ENCODE measurements around the gene CCL20. TPM values are rescaled to one million over a fixed set of nuclear protein-coding genes. Genes with fewer than 3 reads are reported as not detected.
A peak's percentile ranks its signal among the peaks of the same experiment; 100 is the strongest.

CCL20 gene
- total RNA-seq, 1 experiment from 2014 or later, result not detected

GRCh38 chr2:227802882-227803281 is 10.8 kb upstream of the CCL20 start:
- no peak for DNase-seq (ENCODE audit: low read depth)

DNA sequence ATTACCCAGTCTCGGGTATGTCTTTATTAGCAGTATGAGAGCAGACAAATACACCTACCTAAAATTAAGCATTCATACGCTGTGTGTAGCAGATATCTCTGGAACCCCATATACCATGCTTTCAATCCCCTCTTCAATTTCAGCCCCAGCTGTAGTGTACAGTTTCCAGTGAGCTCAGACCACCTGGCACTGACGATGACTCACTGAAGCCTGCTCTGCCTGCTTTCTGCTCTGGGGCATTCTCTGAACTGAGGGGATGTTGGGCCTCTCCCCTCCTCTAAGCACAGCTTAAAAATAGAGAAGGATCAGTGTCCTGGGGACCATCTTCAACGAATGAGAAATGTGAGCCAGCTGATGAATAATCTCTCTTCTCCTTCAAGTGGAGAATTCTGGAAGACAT is 8.7 kb upstream of the CCL20 start:
- peak; percentile 29 for DNase-seq (ENCODE audit: low read depth)

DNA sequence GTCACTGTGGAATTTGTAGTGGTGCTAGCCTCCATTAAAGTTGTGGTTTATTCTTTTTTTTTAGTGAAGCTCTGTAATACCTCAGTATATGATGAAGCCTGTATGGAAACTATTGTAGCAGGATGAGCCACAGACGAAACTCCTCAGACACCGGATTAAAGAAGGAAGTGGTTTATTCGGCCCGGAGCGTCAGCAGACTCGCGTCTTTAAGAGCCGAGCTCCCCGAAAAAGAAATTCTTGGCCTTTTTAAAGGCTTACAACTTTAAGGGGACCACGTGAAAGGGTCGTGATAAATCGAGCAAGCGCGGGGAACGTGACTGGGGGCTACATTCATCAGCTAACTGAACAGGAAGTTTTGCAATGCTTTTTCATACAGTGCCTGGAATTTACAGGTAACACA is 8.1 kb upstream of the CCL20 start:
- DNase-seq (ENCODE audit: low read depth), result no peak

DNA sequence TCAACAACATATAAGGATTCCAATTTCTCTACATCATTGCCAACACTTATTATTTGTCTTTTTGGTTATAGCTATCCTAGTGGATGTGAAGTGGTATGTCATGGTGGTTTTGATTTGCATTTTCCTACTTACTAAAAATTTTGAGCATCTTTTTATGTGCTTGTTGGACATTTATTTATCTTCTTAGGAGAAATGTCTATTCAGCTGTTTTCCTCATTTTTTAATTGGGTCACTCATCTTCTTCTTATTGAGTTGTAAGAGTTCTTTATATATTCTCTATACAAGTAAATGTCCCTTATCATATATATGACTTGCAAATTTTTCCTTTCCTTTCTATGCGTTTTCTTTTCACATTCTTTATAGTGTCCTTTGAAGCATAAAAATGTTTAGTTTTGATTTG is 4.7 kb upstream of the CCL20 start:
- no peak for DNase-seq (ENCODE audit: low read depth)

DNA sequence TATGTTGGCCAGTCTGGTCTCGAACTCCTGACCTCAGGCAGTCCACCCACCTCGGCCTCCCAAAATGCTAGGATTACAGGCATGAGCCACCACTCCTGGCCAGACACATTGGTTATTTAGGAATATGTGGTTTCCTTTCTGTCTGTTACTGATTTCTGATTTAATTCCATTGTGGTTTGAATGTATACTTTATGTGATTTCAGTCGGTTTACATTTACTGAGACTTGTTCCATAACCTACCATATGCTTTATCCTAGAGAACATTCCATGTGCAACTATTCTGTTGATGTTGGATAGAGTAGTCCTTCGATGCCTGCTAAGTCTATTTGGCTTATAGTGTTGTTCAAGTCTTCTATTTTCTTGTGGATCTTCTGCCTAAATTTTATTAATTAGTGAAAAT is 1.6 kb upstream of the CCL20 start:
- DNase-seq (ENCODE audit: low read depth), result no peak

DNA sequence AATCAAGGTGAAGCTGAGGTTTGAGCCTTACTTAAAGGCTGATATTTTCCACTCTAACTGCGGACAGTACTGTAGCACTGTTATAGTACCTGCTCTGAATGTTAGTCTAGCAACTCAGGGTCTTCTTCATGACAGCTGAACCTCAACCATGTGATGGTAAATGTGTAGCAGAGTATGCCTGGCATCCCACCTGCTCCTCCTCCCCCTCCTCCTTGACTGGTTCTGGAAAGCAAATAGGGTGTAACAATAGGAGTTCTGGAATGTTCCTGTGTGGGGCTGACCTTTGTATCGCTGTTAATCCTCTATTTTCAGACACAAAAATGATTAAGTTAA is 447 bp upstream of the CCL20 start:
- DNase-seq (ENCODE audit: low read depth), result no peak

GRCh38 chr2:227815066-227815465 is 1.4 kb downstream of the CCL20 start:
- no peak for DNase-seq (ENCODE audit: low read depth)

- no peak for DNase-seq (ENCODE audit: low read depth)
Measured at GRCh38 chr2:227816507-227817294, 3.1 kb downstream of the CCL20 start.

- DNase-seq (ENCODE audit: low read depth), result no peak
Measured at GRCh38 chr2:227817336-227817735, 3.7 kb downstream of the CCL20 start.

DNA sequence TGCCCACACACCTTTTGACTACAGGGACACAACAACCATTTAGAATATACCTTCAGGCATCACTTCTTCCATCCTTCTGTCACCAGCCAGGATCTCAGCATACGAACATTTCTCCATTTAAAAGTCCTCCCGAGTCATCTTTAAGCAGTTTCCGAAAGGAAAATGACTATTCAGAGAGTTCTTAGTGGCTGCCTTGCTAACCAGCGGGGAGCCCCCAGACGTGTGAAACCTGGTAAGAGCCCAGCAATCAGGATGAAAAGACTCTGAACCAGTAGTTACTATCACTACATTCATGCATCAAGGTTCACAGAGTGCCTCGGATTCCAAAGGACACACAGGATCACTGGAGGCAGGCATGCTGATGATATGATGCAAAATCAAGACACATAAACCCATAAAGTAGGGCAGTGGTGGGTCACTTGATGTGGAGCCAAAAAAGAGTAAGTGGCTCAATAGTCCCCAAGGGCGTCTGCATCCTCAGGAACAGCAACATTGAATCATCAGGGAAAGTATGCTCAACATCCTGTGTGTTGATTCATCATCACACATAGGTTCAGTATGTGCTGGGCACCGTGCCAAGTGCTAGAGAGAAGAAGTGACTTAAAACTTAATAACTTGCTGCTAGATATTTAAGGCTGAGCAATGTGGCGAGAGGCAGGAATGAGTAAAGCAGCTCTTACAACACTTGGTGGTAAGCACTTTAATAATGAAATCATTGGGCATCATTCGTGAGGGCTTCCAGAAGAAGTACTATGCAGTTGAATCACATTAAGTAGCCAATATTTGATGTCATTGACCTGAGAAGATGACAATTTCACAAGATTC is 4.4 kb downstream of the CCL20 start:
- DNase-seq (ENCODE audit: low read depth), result peak; percentile 100

DNA sequence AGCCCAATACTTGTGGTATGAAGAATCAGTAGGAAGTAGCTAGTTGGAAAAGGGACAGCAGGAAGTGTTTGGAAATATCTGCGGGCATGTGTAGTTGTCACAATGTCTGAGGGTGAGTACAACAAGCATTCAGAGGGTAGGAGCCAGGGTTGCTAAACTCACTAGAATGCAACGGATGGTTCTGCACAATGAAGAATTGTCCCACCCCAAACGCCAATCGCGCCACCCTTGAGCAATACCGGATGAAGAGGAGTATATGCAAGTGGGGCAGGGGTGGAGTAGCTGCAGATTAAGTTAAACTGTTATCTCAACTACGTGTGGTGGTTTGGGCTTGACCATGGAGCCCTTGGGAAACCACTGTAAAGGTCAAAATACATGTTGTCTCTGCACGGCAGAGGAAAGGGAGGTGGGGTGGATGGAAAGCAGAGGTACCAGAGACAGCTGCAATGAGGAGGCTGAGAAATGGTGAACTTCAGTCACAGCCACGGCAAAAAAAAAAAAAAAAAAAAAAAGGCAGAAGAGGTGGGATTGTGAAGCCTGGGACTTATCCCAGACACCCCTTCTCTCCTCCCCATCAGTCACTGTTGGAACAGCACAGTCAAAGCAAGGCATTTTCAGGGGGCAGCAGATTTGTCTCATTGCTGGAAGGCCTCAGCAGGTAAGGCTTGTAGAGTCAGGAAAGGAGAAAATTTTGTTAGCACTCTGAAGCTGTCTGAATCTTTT is 5.2 kb downstream of the CCL20 start:
- no peak for DNase-seq (ENCODE audit: low read depth)

GRCh38 chr2:227819398-227819697 is 5.7 kb downstream of the CCL20 start:
- no peak for DNase-seq (ENCODE audit: low read depth)

GRCh38 chr2:227821043-227821942 is 7.7 kb downstream of the CCL20 start:
- DNase-seq (ENCODE audit: low read depth), result peak; percentile 26

DNA sequence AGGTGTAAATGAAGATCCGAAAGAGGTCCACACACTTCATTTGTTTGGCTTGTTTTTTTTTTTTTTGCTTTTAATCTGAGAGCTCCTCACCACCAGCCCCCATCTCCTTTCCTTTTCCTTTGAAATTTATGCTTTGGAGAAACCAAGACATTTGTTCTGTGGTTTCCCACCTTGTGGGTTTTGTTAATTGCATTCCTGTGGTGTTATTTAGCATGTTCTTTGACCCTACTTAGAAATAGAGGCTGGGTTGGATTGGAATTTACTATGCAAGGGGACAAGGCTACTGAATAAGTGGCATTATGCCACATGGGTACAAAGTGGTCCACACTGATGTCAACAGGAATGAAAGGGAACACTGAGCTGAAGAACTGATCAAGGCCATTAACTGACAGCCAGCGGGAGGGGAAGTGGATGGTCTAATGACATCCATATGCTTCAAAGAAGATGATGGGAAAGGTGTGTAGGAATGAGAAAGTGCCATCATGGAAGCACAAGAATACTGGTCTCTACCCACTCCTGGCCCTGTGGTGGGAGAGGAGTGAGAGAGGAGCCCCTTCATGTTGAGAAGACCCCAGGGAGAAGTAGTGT is 8.9 kb downstream of the CCL20 start:
- DNase-seq (ENCODE audit: low read depth), result peak; percentile 58

- no peak for DNase-seq (ENCODE audit: low read depth)
Measured at GRCh38 chr2:227823922-227824321, 10.3 kb downstream of the CCL20 start.

GRCh38 chr2:227824711-227825110 is 11.1 kb downstream of the CCL20 start:
- no peak for DNase-seq (ENCODE audit: low read depth)

DNA sequence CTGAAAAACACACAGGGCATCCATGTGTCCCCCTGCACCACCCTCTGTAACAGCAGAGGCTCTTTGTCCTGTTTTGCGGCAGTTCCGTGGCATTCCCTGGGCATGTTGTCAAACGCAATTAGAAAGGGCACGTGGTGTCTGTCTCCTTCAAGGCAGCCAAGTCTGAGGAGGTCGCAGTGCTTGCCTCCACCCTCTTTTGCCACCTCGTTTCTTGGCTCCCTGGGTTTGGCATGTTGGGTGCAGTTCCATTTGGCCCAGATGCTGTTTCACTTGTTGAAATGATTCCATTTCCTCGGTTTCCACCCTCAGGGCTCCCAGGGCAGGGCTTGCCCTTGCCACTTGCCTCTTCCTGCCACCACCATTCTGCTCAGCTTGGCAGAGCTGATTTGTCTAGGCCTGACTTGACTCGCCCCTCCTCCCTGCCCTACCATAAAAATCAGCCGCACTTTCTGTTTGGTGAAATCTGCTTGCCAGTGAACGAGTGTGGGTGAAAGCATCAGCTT is 12.4 kb downstream of the CCL20 start:
- peak; percentile 42 for DNase-seq (ENCODE audit: low read depth)

DNA sequence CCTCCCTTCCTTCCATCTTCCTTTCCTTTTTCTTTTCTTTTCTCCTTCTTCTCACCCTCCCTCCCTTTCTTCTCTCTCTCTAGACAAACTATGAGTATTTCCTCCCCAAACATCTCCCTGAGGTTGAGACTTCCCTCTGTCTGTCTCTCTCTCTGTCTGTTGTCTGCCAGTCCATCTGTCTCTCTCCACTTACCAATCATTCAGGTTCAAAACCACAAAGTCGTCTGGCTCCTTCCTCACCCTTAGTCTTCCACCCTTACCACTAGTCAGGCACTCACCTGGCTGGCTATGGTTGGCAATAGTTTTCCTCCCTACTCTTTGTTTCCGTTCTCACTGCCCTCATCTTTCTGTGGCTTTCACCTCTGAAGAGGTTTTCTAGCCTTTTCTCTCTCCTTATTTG is 12.9 kb downstream of the CCL20 start:
- DNase-seq (ENCODE audit: low read depth), result no peak

DNA sequence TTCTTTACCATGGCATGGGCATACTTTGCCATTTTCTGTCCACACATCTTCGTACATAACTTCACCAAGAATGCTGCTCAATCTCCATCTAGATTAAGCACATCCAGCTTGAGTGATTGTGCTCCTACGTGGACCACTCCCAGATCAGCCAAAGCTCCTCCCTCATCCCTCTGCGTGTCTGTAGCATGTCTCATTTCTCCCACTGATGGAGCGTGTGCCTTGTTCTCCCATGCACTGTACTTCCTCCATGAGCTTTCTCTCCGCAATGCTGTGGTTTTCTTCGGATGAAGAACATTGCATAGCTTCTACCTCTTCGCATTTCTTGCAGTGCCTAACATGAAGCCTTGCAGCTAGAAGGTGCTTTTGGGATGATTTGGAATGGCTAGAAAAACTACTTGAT is 13.5 kb downstream of the CCL20 start:
- no peak for DNase-seq (ENCODE audit: low read depth)

- no peak for DNase-seq (ENCODE audit: low read depth)
Measured at GRCh38 chr2:227828477-227828912, 14.9 kb downstream of the CCL20 start.

DNA sequence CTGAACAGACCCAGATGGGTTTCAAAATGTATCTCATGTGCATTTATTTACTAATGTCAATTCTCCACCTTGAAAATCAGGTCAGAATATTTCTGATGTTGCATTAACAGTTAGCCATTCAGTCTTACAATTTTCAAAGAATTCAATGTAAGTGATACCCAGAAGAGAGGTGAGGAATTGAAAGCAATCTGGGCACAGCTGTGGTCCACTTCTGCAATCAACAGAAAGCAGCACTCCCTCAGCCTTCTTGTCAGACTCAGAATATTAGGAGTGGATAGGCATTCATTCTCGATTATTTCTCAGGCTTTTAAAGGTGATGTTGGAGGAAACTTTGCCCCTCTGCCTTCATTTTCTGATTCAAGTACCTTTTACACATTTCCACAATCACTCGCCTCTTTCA is 15.7 kb downstream of the CCL20 start:
- DNase-seq (ENCODE audit: low read depth), result no peak
